22Rv1 (cell line): ENCODE measurements around the gene C11orf91.

Experiments used
- ZFX ChIP-seq: fragments of 450-650 bp; IDR thresholded peaks from 2 replicates; pipeline ENCODE4 v1.6.1; 2017; ENCODE audit warnings: antibody characterized with exemption, borderline replicate concordance
- TF ChIP-seq, protein P1 (sequence below): fragments of 450-650 bp; IDR thresholded peaks from 2 replicates; pipeline ENCODE4 v1.5.1; 2017; ENCODE audit warnings: mild to moderate bottlenecking

GRCh38 chr11:33667819-33668467 lies 32.7 kb downstream of the C11orf91 start:
- TF ChIP-seq, protein P1, sequence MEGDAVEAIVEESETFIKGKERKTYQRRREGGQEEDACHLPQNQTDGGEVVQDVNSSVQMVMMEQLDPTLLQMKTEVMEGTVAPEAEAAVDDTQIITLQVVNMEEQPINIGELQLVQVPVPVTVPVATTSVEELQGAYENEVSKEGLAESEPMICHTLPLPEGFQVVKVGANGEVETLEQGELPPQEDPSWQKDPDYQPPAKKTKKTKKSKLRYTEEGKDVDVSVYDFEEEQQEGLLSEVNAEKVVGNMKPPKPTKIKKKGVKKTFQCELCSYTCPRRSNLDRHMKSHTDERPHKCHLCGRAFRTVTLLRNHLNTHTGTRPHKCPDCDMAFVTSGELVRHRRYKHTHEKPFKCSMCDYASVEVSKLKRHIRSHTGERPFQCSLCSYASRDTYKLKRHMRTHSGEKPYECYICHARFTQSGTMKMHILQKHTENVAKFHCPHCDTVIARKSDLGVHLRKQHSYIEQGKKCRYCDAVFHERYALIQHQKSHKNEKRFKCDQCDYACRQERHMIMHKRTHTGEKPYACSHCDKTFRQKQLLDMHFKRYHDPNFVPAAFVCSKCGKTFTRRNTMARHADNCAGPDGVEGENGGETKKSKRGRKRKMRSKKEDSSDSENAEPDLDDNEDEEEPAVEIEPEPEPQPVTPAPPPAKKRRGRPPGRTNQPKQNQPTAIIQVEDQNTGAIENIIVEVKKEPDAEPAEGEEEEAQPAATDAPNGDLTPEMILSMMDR = no peak
- no peak for TF ChIP-seq ZFX
